PC-9 (cell line): ENCODE results near the gene FIGN.

ENCODE experiments used
- CTCF ChIP-seq: fragments of 200-600 bp; sonication (generic); conservative IDR thresholded peaks from 2 replicates; pipeline ENCODE4 v1.6.1; 2017; ENCODE audit warnings: mixed run types, antibody characterized with exemption, mild to moderate bottlenecking, moderate library complexity
- EZH2 ChIP-seq: fragments of 200-600 bp; sonication (generic); IDR thresholded peaks from 2 replicates; pipeline ENCODE4 v1.8.0; 2017; ENCODE audit warnings: antibody characterized with exemption, low read depth

GRCh38 chr2:163621445-163622004 lies 114.3 kb downstream of the FIGN start:
- no peak for TF ChIP-seq CTCF
- no peak for TF ChIP-seq EZH2
